Posterior vena cava (tissue), 2 donors: ENCODE data around the gene SCN8A. TPM values are rescaled to one million over a fixed set of nuclear protein-coding genes. Genes with fewer than 3 reads are reported as not detected.

Source experiments
- DNase-seq: peaks from one replicate; pipeline ENCODE4 v3.0.0-alpha.2; 2020; ENCODE audit warnings: low spot score
- intact Hi-C, 2 donors: fragments of 100-400 bp; cut with DNase I; formaldehyde crosslinking; loops; one replicate each; pipeline versions ENCODE4 v1.14.1 to v1.14.2; 2022 to 2023
- total RNA-seq, 2 donors: library from RNA; stranded (reverse); fragmentation: NEBNext Ultra II Directional; extraction: Animal tissue kit (Norgen Biotek cat#: 25700); gene quantifications; one replicate each; pipeline ENCODE4 v1.2.1, GENCODE V29; 2021
- donor health status: DM: yes; HTN: yes; CAD: no.
- donor health status: DM: yes; HTN: yes; CAD: no.

Gene SCN8A
- total RNA-seq, 2 donors from 2014 or later: 0.65 to 0.81 TPM

DNA sequence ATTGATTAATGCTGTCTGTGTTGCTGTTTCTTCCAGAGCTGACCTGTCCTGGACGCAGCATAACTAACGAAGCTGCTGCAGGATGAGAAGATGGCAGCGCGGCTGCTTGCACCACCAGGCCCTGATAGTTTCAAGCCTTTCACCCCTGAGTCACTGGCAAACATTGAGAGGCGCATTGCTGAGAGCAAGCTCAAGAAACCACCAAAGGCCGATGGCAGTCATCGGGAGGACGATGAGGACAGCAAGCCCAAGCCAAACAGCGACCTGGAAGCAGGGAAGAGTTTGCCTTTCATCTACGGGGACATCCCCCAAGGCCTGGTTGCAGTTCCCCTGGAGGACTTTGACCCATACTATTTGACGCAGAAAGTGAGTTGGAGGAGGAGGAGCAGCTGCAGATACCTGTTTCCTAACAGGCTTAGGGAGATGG lies 71.7 kb downstream of the SCN8A start:
- intact Hi-C loops: loop anchor here in 1 of 2 donors (10.0 kb wide), 1 partner anchor 982 kb away; no protein-coding TSS in a partner anchor
- no peak for DNase-seq

DNA sequence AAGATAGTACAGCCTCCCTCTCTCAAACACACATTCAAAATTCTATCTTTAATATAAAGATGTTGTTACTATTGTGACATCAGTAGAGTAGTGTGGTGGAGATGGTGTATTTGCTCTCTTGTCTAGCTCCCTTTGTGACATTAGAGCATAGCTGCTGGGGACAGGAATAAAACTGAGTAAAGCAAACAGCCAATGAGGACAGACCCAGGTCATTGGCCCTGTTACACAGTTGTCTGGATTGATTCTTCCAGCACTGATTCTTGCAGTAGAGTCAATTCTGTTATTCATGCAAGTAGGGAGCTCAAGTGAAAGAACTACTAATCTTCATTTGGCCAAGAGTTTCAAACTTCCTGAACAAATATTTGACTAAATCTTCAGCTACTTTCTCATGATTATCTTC lies 72.4 kb downstream of the SCN8A start:
- intact Hi-C loops: loop anchor here in 1 of 2 donors (10.0 kb wide), 1 partner anchor 981 kb away; no protein-coding TSS in a partner anchor
- DNase-seq: no peak

GRCh38 chr12:51666696-51667095 lies 75.7 kb downstream of the SCN8A start:
- intact Hi-C loops: loop anchor here in 1 of 2 donors (10.0 kb wide), 1 partner anchor 978 kb away; no protein-coding TSS in a partner anchor

DNA sequence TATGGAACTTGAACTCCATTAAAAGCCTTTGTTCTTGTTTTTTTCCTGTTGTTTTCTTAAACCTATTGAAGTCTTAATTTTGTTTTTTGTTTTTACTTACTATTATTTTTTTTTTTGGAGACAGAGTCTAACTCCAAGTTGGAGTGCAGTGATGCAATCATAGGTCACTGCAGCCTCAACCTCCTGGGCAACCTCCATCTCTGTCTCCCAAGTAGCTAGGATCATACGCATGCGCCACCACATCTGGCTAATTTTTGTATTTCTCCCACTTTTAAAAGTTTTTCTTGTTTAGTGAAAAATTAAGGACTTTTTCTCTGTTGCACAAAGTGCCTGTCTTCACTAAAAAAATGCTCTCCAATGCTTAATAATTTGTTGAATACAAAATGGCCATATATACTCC lies 76.2 kb downstream of the SCN8A start:
- intact Hi-C loops: loop anchor here in 1 of 2 donors (10.0 kb wide), 1 partner anchor 978 kb away; no protein-coding TSS in a partner anchor
- no peak for DNase-seq

More at GRCh38 chr12:51666696-51667095, 75.7 kb downstream of the SCN8A start:
- no peak for DNase-seq

GRCh38 chr12:51669271-51669670 lies 78.2 kb downstream of the SCN8A start:
- no peak for DNase-seq
- intact Hi-C loops: loop anchor here in 1 of 2 donors (10.0 kb wide), 1 partner anchor 976 kb away; no protein-coding TSS in a partner anchor

DNA sequence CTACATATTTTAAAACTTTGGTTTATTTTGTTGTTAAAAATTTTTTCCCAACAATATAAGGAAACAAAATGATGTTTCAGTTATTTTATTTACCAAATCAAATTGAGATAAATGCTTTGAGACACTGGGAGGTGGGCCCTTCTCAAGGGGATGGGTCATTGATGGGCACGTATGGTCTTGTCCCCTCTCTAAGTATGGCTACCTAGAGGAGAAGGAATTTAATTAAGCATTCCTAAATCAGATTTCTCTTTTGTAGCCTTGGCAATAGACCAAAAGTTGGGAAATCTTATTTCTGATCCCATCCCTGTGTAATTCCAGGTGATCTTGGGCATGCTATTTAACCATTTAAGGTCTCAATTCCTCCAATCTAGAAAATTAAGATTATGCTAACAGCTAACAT lies 79.0 kb downstream of the SCN8A start:
- intact Hi-C loops: loop anchor here in 1 of 2 donors (10.0 kb wide), 1 partner anchor 975 kb away; no protein-coding TSS in a partner anchor
- no peak for DNase-seq

DNA sequence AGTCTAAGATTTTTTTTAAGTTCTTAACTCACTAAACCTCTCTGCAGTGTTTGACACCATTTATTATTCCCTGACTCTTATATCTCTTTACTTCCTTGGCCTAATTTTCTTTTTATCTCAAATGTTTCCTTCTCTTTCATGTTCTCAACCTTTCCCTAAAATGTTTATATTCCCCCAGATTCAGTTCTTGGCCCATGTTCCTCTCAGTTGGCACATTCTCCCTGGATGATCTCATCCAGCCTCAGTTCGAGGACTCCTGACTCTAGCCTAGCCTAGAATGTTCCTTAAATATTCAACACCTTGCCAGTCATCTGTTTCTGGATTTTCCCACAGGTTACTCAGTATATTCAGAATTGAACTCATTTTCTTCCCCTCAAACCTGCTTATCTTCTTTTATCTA lies 81.3 kb downstream of the SCN8A start:
- intact Hi-C loops: no loop called here

DNA sequence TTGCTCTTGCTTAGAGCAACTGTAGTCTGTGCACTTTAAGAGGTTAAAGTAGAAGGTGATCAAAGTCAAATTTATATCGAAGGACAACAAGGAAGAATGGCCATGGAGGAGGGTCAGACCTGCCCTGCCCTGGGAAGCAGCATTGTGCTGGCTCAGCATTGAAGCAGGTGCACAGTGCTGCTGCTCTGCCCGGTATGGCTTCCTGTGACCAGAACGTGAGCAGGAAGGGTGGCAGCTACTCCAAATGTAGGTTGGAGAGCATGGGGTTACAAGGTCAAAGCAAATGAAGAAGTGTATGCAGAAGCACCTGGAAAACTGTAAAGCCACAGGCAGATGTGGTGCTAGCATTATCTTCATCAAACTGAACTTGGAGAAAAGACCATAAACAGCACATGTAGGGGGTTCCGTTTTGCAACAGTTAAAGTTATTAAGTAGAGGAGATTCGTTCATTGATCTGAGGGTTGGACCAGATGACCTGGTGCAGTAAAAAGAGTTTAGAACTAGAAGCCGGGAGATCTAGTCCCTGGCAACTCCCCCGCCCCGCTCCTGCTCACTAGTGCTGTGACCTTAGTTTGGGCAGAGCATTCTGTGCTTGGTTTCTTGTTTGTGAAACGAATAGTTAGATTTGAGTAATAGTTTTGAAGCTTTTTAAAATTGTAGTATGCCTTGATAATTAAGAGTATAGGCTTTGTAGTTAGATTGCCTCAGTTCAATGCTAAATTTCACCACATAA lies 84.2 kb downstream of the SCN8A start:
- intact Hi-C loops: no loop called here

More for the DNA sequence above, 81.3 kb downstream of the SCN8A start:
- no peak for DNase-seq

DNA sequence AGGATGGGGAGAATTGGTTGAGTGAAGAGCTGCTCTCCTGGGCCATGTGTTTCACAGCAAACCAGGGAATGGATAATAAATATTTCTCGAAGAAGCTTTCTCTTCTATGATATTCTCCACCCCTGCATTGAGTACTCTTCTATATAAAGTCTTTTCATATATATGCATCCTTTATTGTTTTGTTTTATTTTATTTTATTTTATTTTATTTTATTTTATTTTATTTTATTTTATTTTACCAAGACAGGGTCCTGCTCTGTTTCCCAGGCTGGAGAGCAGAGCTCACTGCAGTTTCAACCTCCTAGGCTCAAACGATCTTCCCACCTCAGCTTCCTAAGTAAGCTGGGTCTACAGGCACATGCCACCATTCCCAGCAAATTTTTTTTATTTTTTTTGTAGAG lies 85.8 kb downstream of the SCN8A start:
- intact Hi-C loops: no loop called here
- DNase-seq: no peak

More for the DNA sequence above, 84.2 kb downstream of the SCN8A start:
- DNase-seq: no peak

DNA sequence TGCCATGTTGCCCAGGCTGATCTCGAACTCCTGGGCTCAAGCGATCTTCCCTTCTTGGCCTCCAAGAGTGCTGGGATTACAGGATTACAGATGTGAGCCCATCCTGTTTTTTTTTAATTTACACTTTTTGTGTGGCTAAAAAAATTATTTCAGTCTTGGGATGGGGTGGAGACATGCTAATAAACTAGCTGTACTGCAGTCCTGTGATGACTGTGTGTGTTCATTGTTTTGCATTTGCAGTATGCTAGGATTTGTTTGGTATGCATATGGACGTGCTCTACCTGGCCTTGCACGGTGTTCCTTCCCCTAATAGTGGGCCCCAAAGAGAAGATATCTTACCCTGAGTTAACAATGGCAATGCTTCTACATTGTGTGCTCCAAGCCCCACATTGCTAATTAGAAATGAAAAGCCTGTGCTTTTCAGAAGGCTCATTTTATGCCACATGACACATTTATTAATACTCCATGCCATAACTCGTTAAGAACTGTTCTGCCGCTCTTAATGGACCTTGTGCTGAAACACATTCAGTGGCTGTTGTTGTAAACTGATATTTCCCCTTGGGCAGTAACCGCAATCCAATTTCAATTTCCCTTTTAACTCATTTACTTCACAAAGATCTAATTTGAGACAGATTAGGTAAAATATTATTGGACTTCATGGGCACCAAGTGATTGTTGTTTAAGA lies 86.4 kb downstream of the SCN8A start:
- intact Hi-C loops: no loop called here
- no peak for DNase-seq

GRCh38 chr12:51678086-51678724 lies 87.2 kb downstream of the SCN8A start:
- DNase-seq: no peak
- intact Hi-C loops: no loop called here

- intact Hi-C loops: no loop called here
- no peak for DNase-seq
Observed at GRCh38 chr12:51682981-51683380, 91.9 kb downstream of the SCN8A start.

- intact Hi-C loops: no loop called here
- DNase-seq: no peak
Observed at GRCh38 chr12:51683763-51684357, 92.8 kb downstream of the SCN8A start.

DNA sequence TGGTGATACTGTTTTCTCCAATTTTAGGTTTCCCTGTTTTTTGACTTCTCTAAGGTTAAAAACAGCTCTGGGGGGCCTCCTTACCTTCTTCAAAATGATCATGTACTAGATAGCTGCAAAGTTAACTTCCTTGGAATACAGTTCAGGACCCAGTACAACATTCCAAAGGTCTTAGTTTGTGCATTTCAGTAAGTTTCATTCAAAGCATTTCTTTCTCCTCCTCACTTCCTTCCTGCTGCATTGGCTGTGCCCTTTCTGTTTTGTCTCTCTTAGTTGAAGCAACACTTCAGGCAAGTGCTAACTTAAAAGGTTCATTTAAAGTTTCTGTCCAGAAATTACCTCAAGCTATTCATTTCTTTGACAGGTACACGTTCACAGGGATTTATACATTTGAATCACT lies 95.7 kb downstream of the SCN8A start:
- no peak for DNase-seq
- intact Hi-C loops: no loop called here

DNA sequence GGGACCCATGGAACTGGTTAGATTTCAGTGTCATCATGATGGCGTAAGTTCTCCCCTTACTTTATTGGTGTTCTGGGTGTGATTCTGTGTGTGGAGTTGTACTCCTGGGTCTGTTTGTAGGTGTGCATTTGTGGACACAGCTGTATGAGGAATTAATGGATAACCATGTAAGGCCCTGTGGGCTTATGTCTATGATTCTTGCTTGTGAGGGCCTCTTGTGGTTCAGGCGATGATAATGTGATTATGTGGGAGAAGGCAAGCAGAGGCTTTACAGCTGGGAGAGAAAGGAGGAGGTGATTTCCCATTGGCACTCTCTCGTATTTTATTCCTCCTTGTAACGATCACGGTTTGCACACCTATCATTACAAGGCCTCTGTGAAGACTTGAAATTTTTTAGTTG lies 96.1 kb downstream of the SCN8A start:
- no peak for DNase-seq
- intact Hi-C loops: no loop called here

- intact Hi-C loops: no loop called here
- no peak for DNase-seq
Observed at GRCh38 chr12:51687614-51688013, 96.6 kb downstream of the SCN8A start.

- intact Hi-C loops: no loop called here
- DNase-seq: no peak
Observed at GRCh38 chr12:51689983-51690382, 99.0 kb downstream of the SCN8A start.

- intact Hi-C loops: no loop called here
- DNase-seq: no peak
Observed at GRCh38 chr12:51692016-51692415, 101.0 kb downstream of the SCN8A start.

- DNase-seq: no peak
- intact Hi-C loops: no loop called here
Observed at GRCh38 chr12:51693569-51693968, 102.5 kb downstream of the SCN8A start.

DNA sequence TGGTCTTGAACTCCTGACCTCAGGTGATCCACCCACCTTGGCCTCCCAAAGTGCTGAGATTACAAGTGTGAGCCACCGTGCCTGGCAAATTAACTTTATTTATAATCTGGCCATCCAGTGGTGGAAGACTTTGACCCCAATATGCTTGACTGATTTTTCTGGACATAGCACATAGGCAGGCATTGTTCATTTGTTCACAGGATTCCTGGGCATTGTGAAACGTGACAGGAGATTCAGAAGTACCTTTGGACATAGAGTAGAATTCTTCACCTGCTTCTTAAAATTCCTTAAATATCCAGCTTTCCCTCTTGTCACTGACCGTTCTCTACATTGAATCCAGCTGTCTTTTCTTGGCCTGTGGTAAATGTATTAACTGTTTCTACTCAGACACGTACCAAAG lies 103.1 kb downstream of the SCN8A start:
- DNase-seq: no peak
- intact Hi-C loops: no loop called here
